GM19043 (cell line): ENCODE results near the gene CTSO.
"Not testable (repeated sequence)": the region's sequence is repeated elsewhere in the genome, so short reads cannot be mapped to it uniquely, and the experiment has no call there.

ENCODE experiments used
- ATAC-seq: cut with Tn5 transposase; IDR thresholded peaks from one replicate; pipeline ENCODE4 v1.9.1; 2021; ENCODE audit warnings: low read depth; ENCODE audit not compliant: unreplicated experiment

The CTSO gene

GRCh38 chr4:155956461-155956860 is 2.8 kb upstream of the CTSO start:
- ATAC-seq: no peak

- no peak for ATAC-seq
Observed at GRCh38 chr4:155954939-155955338, 1.3 kb upstream of the CTSO start.

GRCh38 chr4:155954118-155954685 is 536 bp upstream of the CTSO start:
- ATAC-seq: no peak

- ATAC-seq: no peak
Observed at GRCh38 chr4:155952501-155952901, 1.2 kb downstream of the CTSO start.

GRCh38 chr4:155950461-155950860 is 3.2 kb downstream of the CTSO start:
- no peak for ATAC-seq

- ATAC-seq: no peak
Observed at GRCh38 chr4:155948541-155948940, 5.1 kb downstream of the CTSO start.

GRCh38 chr4:155946486-155946885 is 7.2 kb downstream of the CTSO start:
- no peak for ATAC-seq

- ATAC-seq: no peak
Observed at GRCh38 chr4:155944516-155944915, 9.2 kb downstream of the CTSO start.

GRCh38 chr4:155943605-155944291 is 9.9 kb downstream of the CTSO start:
- no peak for ATAC-seq

GRCh38 chr4:155941820-155942219 is 11.8 kb downstream of the CTSO start:
- no peak for ATAC-seq

GRCh38 chr4:155941085-155941790 is 12.4 kb downstream of the CTSO start:
- ATAC-seq: no peak

GRCh38 chr4:155935389-155935986 is 18.2 kb downstream of the CTSO start:
- ATAC-seq: no peak

- ATAC-seq: not testable (repeated sequence)
Observed at GRCh38 chr4:155934634-155935033, 19.0 kb downstream of the CTSO start.

- no peak for ATAC-seq
Observed at GRCh38 chr4:155931634-155932033, 22.0 kb downstream of the CTSO start.

- no peak for ATAC-seq
Observed at GRCh38 chr4:155930330-155930729, 23.3 kb downstream of the CTSO start.

- ATAC-seq: no peak
Observed at GRCh38 chr4:155929833-155930232, 23.8 kb downstream of the CTSO start.

GRCh38 chr4:155924637-155925036 is 29.0 kb downstream of the CTSO start:
- ATAC-seq: no peak

GRCh38 chr4:155921597-155921996 is 32.1 kb downstream of the CTSO start:
- ATAC-seq: no peak

GRCh38 chr4:155914782-155915181 is 38.9 kb downstream of the CTSO start:
- no peak for ATAC-seq

GRCh38 chr4:155911905-155912304 is 41.8 kb downstream of the CTSO start:
- ATAC-seq: no peak

- ATAC-seq: no peak
Observed at GRCh38 chr4:155909615-155910226, 43.9 kb downstream of the CTSO start.
